Measurements from ENCODE around the gene CXCR5.

Gene CXCR5

DNA sequence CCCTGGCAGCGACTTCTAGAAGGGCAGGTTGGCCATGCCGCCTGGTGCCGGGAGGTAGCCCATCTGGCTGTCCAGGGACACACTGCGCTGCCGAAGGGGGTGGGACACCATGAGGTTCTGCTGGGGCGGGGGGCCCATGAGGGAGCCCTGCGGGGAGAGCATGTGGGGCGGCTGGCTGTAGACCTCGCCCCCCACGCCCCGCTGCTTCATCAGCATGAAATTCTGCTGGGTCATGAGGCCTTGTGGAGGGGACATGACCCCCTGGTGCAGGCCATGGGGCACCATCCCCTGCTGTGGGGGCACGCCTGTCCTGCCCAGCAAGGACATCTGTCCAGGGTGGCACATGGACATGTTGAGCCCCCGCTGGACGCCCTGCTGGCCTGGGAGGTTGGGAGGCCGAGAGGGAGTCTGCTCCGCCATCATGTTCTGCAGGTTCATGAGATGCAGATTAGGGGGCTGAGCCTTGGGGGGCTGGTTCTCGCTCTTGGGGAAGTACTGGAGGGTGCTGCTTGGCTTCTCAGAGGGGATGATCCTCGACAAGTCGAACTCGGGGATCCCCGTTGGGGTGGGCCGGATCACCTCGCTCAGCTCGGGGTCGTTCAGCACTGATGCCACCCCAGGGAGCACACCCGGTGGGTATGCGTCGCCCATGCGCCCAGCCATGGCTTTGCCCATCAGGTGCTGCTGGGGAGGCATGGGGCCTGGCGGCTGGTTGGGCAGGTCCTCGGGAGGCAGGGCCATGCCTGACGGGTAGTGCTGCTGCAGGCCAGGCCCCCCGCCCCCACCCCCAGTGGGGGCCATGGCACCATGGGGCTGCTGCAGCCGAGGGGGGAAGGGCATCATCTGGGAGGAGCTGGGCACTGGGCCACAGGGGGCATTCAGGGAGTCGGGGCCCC, 15.0 kb downstream of the CXCR5 start:
- no peak for DNase-seq (ENCODE audit: low read depth)

DNA sequence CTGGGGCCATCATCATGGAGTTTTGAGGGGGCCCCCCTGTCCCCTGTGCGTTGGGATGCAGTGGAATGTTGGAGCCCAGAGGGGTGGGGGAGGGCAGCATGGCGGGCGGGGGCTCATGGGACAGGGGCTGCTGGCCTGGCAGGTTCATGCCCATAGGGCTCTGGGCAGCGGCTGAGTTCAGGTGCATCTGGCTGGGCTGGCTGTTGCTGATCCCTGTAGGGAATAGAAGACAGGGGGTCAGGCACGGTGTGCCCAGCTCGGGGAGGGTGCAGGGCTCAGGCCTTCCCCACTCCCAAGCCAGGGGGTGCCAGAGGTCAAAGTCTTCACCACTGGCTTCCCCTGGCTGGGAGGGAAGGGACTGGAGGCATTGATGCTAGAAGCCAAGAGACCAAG, 15.6 kb downstream of the CXCR5 start:
- no peak for DNase-seq (ENCODE audit: low read depth)

GRCh38 chr11:118899706-118900360, 16.1 kb downstream of the CXCR5 start:
- DNase-seq (ENCODE audit: low read depth): no peak

DNA sequence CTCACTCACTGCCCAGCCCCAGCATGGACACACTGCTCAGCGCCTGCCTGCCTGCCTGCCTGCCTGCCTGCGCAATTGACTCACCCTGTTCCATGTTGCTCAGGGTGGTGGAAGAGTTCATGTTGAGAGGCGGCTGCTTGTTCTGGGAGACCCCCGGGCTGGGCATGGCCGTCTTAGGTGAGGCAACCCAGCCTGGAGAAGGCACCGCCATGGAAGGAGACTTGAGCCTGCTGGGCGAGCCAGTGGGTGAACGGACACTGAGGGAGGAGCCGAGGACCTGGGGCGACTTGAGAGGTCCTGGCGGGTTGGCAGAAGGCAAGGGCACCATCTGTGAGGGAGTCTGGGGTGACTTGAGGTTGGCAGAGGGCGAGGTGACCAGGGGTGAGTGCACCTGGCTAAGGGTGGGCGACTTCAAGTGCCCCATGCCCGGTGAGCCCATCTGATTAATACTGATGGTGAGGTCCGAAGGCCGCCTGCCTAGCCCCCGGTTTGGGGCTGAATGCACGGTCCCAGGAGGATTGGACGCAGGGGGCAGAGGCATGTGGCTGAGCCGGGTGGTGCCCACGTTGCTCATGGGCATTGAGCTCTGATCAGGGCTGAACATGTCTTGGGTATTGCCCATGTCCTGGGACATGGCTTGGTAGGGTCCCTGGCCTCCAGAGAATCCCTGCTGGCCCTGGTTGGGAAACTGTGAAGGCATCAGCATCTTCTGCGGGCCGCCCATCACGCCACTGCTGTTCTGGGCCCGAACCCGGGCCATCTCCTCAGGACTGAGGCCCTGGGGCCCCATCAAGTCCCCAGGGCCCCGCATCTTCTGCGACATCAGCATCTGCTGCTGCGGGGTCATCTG, 17.1 kb downstream of the CXCR5 start:
- DNase-seq (ENCODE audit: low read depth): no peak

DNA sequence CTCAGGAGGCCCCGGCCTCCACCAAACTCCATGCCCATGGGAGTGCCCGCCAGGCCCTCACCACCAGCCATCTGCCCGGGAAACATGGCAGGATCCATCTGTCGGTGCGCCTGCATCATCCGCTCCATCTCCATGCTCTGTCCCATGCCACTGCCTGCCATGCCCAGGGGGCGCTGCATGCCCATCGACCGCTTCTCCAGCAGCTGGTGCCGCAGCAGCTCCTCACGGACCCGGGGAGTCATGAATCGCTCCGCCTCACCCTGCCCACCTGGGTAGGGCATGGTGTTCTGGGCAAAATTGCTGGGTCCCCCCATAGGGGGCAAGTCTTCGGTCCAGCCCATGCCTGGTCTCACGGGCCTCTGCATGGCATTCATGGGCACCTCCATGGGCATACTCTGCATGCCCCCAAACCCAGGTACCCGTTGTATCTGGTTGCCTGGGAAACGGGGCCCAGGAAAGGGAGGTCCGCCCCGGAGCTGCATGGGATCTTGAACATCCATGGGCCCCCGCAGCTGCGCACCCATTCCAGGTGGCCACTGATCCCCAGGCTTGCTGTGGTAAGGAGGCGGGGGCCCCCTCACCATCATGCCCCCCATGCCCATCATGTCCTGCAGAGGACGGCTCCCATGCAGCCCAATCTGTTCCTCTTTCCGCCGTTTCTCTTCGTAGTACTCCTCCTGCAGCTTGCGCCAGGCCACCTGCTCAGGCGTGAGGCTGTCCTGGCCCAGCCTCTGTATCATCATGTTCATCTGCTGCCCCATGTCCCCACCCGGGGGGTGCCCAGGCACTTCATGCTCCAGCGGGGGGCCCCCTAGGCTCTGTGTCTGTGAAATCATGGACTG, 18.0 kb downstream of the CXCR5 start:
- no peak for DNase-seq (ENCODE audit: low read depth)

- DNase-seq (ENCODE audit: low read depth): no peak
Observed at GRCh38 chr11:118902336-118903203, 18.9 kb downstream of the CXCR5 start.

DNA sequence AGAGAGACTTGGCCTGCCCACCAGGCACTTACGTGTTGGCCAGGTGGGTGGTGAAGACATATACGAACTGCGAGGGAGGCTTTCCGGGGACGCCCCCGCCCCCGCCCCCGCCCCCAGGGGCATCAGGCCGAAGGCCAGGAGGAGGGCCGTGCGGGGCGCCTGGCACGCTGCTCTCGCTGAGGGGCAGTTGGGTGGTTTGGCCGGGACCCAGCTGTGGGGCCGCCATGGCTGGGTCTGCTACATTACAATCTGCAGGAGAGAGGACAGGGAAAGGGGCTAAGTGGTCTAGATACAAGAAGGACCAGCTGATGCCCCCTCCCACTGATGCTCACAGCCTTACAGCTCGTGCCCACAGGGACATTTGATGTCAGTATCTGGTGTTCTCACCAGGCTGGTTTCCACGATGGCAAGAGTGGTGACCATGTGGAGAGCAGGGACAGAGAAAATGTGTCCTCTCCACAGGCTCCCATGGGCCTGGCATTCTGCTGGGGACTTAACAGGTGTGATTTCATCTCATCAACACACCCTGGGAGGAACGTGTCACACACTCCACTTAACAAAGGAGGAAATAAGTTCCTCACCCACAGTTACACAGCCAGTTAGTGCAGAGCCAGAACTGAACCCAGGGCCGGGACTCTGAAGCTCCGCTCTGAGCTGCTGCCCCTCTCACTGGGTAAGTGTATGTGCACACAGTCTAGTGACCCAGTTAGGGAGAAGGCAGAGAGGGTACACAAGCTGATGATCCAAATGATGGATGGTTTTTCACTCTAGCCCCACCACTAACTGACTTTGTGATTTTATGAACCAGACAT, 19.7 kb downstream of the CXCR5 start:
- DNase-seq (ENCODE audit: low read depth): no peak

DNA sequence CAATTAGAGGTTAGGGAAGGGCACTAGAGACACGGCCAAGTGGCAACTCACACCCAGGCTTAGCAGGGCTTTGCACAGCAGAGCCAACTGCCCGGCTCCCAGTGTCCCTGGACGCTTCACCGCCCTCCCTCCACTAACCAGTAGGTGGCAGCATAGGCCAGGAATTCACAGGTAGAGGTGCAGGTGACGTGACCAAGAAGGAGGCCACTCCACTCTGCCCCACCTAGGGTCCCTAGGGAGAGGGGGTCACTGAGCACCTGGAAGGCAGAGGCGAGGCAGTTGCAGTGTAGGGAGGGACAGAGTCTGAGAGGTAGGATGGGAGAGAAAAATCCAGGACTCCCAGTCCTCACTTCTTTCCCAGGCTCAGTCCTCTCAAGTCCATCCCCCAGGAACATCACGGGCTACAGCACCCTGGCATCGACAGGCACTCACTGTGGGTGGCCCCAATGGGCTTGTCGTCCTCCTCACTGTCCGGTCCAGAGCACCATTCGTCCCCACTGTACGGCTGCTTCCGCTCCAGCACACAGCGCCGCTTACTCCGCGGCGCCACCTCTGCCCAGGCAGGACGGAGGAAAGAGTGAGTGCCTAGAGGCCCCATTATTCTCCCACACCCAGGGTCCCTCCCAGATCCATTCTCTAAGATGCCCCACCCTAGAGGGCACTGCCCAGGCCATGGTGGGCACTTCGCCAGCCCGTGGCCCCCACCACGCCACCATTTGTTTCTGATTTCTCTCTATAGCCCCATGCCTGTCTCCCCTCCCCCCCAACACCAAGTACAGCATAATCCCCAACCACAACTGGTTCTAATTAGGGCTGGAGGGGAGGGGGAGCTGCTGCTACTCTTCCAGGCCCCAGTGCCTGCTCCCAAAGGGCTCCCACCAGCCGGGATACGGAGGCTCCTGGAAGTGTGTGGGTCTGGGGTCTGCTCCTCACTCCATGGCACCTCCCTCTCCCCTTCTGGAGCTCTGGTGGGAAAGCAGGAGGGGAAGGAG, 23.7 kb downstream of the CXCR5 start:
- no peak for DNase-seq (ENCODE audit: low read depth)

DNA sequence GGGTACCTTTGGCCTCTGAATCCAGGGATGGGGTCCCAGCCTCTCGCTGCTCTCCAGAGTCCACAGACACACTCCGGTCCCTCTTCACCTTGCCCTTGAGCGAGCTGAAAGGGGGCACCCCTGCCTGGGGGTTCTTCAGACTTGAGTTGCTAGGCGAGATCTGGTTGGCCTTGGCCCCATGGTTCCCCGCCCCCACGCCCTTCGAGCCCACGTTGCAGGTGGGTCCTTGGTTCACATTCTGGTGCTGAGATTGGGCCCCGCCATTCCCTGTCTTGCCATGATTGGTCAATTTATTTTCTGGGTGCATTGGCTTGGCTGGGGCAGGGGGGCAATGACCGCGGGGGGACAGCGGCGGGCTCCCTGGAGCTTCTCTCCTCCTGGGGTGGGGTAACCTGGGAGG, 24.6 kb downstream of the CXCR5 start:
- DNase-seq (ENCODE audit: low read depth): no peak

GRCh38 chr11:118908901-118909618, 25.4 kb downstream of the CXCR5 start:
- DNase-seq (ENCODE audit: low read depth): no peak

- DNase-seq (ENCODE audit: low read depth): no peak
Observed at GRCh38 chr11:118909619-118910308, 26.1 kb downstream of the CXCR5 start.

- DNase-seq (ENCODE audit: low read depth): no peak
Observed at GRCh38 chr11:118910309-118911112, 26.8 kb downstream of the CXCR5 start.

DNA sequence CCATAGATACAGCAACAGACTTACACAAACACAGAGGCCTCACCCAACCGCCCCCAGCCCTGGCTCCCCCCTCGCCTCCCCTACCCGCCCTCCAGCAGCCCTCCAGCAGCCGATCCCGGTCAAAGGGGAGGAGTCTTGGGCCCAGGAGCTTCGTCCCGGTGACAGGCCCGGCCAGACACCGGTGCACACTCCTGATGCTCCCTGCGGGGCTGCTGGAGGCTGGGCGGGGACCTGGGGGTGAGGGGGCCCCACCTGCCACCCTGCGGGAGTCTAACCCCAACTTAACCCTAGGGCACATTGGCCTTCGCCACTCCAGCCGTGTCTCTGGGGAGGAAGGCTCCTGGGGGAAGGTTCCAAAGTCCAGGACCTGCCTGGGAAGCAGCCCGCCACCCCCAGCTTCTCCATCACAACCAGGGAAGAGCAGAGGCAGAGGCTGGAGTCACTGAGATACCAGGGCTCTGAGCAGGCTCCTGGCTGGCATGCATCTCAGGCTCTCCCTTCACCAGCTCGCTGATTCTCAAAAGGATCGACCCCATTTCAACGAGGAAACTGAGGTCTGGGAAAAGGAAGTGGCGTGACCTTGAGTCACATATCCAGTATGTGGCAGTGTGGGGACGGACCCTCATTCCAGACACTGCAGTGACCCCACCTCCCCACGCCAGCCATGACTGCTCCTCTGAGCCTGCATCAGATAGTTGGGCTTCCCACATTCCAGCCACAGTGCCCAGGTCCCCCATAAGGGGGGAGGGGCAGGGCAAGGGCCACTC, 27.6 kb downstream of the CXCR5 start:
- DNase-seq (ENCODE audit: low read depth): no peak

- no peak for DNase-seq (ENCODE audit: low read depth)
Observed at GRCh38 chr11:118911880-118912741, 28.4 kb downstream of the CXCR5 start.

Measured in non-pigmented ciliary epithelial cell (primary cell).